Umbilical cord (tissue), 2 donors: ENCODE data around the gene TBX19. TPM values are rescaled to one million over a fixed set of nuclear protein-coding genes. Genes with fewer than 3 reads are reported as not detected.
"Not testable (repeated sequence)": the region's sequence is repeated elsewhere in the genome, so short reads cannot be mapped to it uniquely, and the experiment has no call there.

Source experiments
- DNase-seq: peaks from one replicate; pipeline ENCODE4 v3.0.0-alpha.2; 2015; ENCODE audit warnings: low spot score
- total RNA-seq: library from RNA; depleted of rRNA; stranded (reverse); fragments of >200 nt; gene quantifications from one replicate; pipeline ENCODE4 v1.2.3, GENCODE V29; 2014; ENCODE audit warnings: low replicate concordance; ENCODE audit not compliant: insufficient read depth

TBX19 gene
- total RNA-seq, 1 donor from 2014 or later: 0.72 TPM

- DNase-seq: not testable (repeated sequence)
Measured at GRCh38 chr1:168354335-168355269, 73.9 kb downstream of the TBX19 start.

- peak; percentile 98 for DNase-seq
Measured at GRCh38 chr1:168360151-168361021, 79.7 kb downstream of the TBX19 start.

GRCh38 chr1:168361252-168361651, 80.6 kb downstream of the TBX19 start:
- no peak for DNase-seq

- DNase-seq: no peak
Measured at GRCh38 chr1:168362991-168363390, 82.3 kb downstream of the TBX19 start.

Other genes with a start within 250 kb of the TBX19 start
- 20.0 TPM for gene GPR161, start 143.9 kb upstream of the TBX19 start, total RNA-seq
- 46.0 TPM for gene TIPRL, start 101.9 kb upstream of the TBX19 start, total RNA-seq
- gene SFT2D2, start 54.9 kb upstream of the TBX19 start, total RNA-seq: 26.7 TPM